Osteoblast (primary cell): ENCODE measurements around the gene PNPLA7. TPM values are rescaled to one million over a fixed set of nuclear protein-coding genes. Genes with fewer than 3 reads are reported as not detected.

ENCODE experiments used
- DNase-seq: peaks from one replicate; pipeline ENCODE4 v3.0.0; 2011; ENCODE audit warnings: low spot score, mixed read lengths; ENCODE audit not compliant: insufficient read length; ENCODE audit errors: missing footprints
- H2AFZ ChIP-seq: 2 replicates; pipeline ENCODE4 v1.6.0; 2011; ENCODE audit warnings: mild to moderate bottlenecking, low read length
- H3K27ac ChIP-seq: 2 replicates; pipeline ENCODE4 v1.5.1; 2011; ENCODE audit warnings: mild to moderate bottlenecking, low read depth, low read length, moderate library complexity
- H3K27me3 ChIP-seq: 2 replicates; pipeline ENCODE4 v1.6.0; 2012; ENCODE audit warnings: mild to moderate bottlenecking, control low read depth, inconsistent platforms, low read length, moderate library complexity; ENCODE audit not compliant: insufficient read depth
- H3K36me3 ChIP-seq: 2 replicates; pipeline ENCODE4 v1.5.1; 2011; ENCODE audit warnings: mild to moderate bottlenecking, low read length, control low read depth, moderate library complexity; ENCODE audit not compliant: insufficient read depth
- H3K4me1 ChIP-seq: 2 replicates; pipeline ENCODE4 v1.5.1; 2011; ENCODE audit warnings: mild to moderate bottlenecking, low read length, control low read depth, moderate library complexity; ENCODE audit not compliant: insufficient read depth
- H3K4me2 ChIP-seq: 2 replicates; pipeline ENCODE4 v1.6.0; 2011; ENCODE audit warnings: mild to moderate bottlenecking, low read length; ENCODE audit not compliant: insufficient read depth
- H3K4me3 ChIP-seq: fragments of 200-600 bp; sonication (generic); 3 replicates; pipeline ENCODE4 v1.5.1; 2012; ENCODE audit warnings: mild to moderate bottlenecking, low read length, inconsistent platforms; ENCODE audit not compliant: insufficient read depth
- H3K79me2 ChIP-seq: 2 replicates; pipeline ENCODE4 v1.6.0; 2012; ENCODE audit warnings: mild to moderate bottlenecking, low read length, control low read depth, inconsistent platforms; ENCODE audit not compliant: insufficient read depth
- H3K9me3 ChIP-seq: 2 replicates; pipeline ENCODE4 v1.5.1; 2011; ENCODE audit warnings: low read depth, low read length, control low read depth
- H4K20me1 ChIP-seq: 2 replicates; pipeline ENCODE4 v1.6.0; 2012; ENCODE audit warnings: mild to moderate bottlenecking, low read length, control low read depth; ENCODE audit not compliant: insufficient read depth
- CTCF ChIP-seq: IDR thresholded peaks from 2 replicates; pipeline ENCODE4 v1.5.1; 2011; ENCODE audit warnings: mild to moderate bottlenecking, low read depth, low read length, moderate library complexity; ENCODE audit errors: extremely low read depth
- total RNA-seq: library from RNA; depleted of rRNA; stranded (reverse); fragments of >200 nt; gene quantifications from 2 replicates; pipeline ENCODE4 v1.2.3, GENCODE V29; 2012

Gene PNPLA7
- total RNA-seq, 1 donor: 1.8 TPM

- peaks cover 9% of the 10 kb centered on the region for H3K4me1 ChIP-seq
- peak; percentile 56 for DNase-seq
- peaks cover 13% of the 10 kb centered on the region for H4K20me1 ChIP-seq
- no peak for TF ChIP-seq CTCF
- no peaks in the 10 kb centered on the region for H3K9me3 ChIP-seq
- no peaks in the 10 kb centered on the region for H3K27me3 ChIP-seq
- H3K27ac ChIP-seq: no peak overlapping the region
- H3K79me2 ChIP-seq: peaks cover 22% of the 10 kb centered on the region
- H2AFZ ChIP-seq: no peak overlapping the region
- H3K4me3 ChIP-seq: no peak overlapping the region
- no peak overlapping the region for H3K4me2 ChIP-seq
- H3K36me3 ChIP-seq: peaks cover 8% of the 10 kb centered on the region
Observed at GRCh38 chr9:137592767-137593166, 42.6 kb upstream of the PNPLA7 start.

- Histone ChIP-seq H3K4me1 (peaks cover 9% of the 10 kb centered on the region), H3K4me3 (peak within 1 kb of the TSS; percentile 84), H4K20me1 (peaks cover 17% of the 10 kb centered on the region), H3K36me3 (peaks cover 25% of the 10 kb centered on the region), H3K27me3 (no peaks in the 10 kb centered on the region), H3K79me2 (peaks cover 33% of the 10 kb centered on the region), H3K9me3 (no peaks in the 10 kb centered on the region), H3K27ac (peak within 1 kb of the TSS; percentile 33), H2AFZ (peak within 1 kb of the TSS; percentile 97), H3K4me2 (peak within 1 kb of the TSS; percentile 95)
- no peak for TF ChIP-seq CTCF
- DNase-seq: peak; percentile 100
Observed at GRCh38 chr9:137590469-137591383, 40.5 kb upstream of the PNPLA7 start, which contains the start of gene ZMYND19. Gene ZMYND19 (minus strand): TSS chr9:137590512. CDS start chr9:137590263, 249 bp downstream.

GRCh38 chr9:137590123-137590468 lies 39.9 kb upstream of the PNPLA7 start:
- peaks cover 9% of the 10 kb centered on the region for H3K4me1 ChIP-seq
- H2AFZ ChIP-seq: no peak overlapping the region
- no peak overlapping the region for H3K4me2 ChIP-seq
- H4K20me1 ChIP-seq: peaks cover 17% of the 10 kb centered on the region
- H3K36me3 ChIP-seq: peaks cover 25% of the 10 kb centered on the region
- no peaks in the 10 kb centered on the region for H3K27me3 ChIP-seq
- DNase-seq: no peak
- no peak for TF ChIP-seq CTCF
- H3K79me2 ChIP-seq: peaks cover 35% of the 10 kb centered on the region
- no peaks in the 10 kb centered on the region for H3K9me3 ChIP-seq
- no peak overlapping the region for H3K27ac ChIP-seq
- H3K4me3 ChIP-seq: peak overlapping the region; percentile 84

- peak overlapping the region; percentile 92 for H3K4me2 ChIP-seq
- peaks cover 38% of the 10 kb centered on the region for H3K79me2 ChIP-seq
- peaks cover 17% of the 10 kb centered on the region for H4K20me1 ChIP-seq
- peak; percentile 91 for DNase-seq
- H3K27ac ChIP-seq: peak overlapping the region; percentile 33
- H3K9me3 ChIP-seq: no peaks in the 10 kb centered on the region
- H3K4me1 ChIP-seq: peaks cover 9% of the 10 kb centered on the region
- H3K4me3 ChIP-seq: peak overlapping the region; percentile 84
- H3K36me3 ChIP-seq: peaks cover 29% of the 10 kb centered on the region
- H3K27me3 ChIP-seq: no peaks in the 10 kb centered on the region
- no peak for TF ChIP-seq CTCF
- peak overlapping the region; percentile 62 for H2AFZ ChIP-seq
Observed at GRCh38 chr9:137589441-137590122, 39.4 kb upstream of the PNPLA7 start.
